ENCODE measurements around the gene RTP2.

Gene RTP2

GRCh38 chr3:187740421-187741399 lies 38.4 kb upstream of the RTP2 start:
- TF ChIP-seq, protein P1, sequence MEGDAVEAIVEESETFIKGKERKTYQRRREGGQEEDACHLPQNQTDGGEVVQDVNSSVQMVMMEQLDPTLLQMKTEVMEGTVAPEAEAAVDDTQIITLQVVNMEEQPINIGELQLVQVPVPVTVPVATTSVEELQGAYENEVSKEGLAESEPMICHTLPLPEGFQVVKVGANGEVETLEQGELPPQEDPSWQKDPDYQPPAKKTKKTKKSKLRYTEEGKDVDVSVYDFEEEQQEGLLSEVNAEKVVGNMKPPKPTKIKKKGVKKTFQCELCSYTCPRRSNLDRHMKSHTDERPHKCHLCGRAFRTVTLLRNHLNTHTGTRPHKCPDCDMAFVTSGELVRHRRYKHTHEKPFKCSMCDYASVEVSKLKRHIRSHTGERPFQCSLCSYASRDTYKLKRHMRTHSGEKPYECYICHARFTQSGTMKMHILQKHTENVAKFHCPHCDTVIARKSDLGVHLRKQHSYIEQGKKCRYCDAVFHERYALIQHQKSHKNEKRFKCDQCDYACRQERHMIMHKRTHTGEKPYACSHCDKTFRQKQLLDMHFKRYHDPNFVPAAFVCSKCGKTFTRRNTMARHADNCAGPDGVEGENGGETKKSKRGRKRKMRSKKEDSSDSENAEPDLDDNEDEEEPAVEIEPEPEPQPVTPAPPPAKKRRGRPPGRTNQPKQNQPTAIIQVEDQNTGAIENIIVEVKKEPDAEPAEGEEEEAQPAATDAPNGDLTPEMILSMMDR (IDR thresholded peaks at IDR 0.05): peak; percentile 96

- TF ChIP-seq, protein P1 (IDR thresholded peaks at IDR 0.05): peak; percentile 99
Observed at GRCh38 chr3:187739561-187740332, 37.4 kb upstream of the RTP2 start.

DNA sequence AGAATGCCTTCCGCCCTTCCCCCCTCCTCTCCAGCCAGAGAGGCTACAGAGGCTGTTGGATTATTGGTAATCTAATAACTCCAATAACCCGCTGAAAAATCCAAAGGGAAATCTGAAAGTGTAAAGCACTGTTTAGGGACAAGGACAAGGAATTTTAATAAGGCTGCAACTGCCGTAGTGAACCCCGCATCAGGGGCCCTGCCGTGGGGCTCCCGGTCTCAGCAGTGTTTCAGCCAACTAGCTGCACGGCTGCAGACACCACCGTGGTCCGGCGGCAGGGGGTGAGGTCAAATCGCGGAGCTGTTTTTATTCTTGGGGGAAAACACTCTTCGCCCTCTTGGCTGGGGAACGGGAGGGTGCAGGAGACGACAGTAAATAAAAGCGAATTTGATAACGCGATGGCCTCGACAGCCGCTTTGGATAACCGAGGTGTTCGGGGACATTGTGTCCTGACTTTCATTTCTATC lies 36.8 kb upstream of the RTP2 start:
- TF ChIP-seq, protein P1 (IDR thresholded peaks at IDR 0.05): no peak

DNA sequence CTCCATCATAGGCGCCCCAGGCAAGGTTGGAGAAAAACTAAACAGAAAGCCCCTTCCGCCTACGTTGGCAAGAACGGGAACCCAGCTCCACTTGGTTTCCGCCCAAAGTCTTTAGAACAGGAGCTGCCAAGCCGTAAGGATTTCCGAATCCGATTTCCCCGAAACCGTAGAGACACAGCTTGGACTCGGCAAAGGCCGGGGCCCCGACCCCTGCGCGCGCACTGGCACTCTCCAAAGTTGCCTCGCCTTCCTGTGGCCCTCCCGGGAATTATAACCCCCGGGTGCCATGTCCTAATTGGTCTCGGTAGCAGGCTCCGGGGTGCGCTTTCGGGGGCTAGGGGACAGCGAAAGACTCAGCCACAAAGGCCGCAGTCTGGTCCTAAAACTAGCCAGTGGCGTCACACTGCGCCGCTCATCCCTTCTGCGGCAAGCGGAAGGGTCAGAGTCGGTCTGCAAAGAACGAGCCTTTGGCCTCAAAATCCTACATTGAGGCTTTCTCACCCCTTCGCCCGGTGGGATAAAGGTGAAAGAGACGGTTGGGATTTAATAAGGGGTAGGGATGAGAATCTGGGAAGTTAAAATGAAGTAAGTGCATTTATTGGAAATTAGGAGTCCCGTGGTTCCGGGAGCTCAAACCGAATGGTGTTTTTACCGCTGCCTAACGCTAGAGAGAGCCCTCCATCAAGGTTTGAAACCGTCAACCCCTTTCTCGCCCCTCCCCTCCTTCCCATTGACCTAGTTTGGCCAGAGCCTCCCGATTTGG lies 36.2 kb upstream of the RTP2 start:
- TF ChIP-seq, protein P1 (IDR thresholded peaks at IDR 0.05): peak; percentile 82

DNA sequence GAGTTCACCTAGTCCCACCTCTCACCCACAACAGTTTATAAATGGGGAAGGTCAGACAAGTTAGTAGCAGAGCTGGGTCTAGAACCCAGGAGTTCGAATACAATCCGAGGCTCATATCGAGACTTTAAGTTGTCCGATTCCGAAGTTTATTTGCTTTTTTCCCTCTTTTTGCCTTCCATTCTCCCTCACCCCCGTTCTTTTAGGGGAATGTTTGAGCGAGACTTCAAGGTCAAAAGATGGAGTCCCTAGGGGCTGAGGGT lies 35.6 kb upstream of the RTP2 start:
- TF ChIP-seq, protein P1 (IDR thresholded peaks at IDR 0.05): no peak

- TF ChIP-seq, protein P1 (IDR thresholded peaks at IDR 0.05): no peak
Observed at GRCh38 chr3:187737368-187738070, 35.2 kb upstream of the RTP2 start.

DNA sequence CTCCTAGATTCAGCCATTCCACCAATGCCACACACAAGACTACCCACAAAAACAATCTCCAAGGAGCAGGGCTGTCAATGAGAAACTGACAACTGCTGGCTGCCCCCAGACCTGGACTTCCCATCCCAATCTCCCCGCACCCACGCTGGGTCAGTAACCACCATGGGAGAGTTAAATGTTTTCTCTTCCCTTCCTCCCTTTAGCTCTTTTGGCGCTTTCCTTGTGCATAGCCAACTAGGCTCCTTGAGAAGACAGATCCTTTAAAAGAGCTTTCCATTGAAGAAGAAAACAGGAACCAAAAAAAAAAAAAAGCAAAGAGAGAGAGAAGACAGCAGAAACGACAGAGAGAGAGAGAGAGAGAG lies 34.6 kb upstream of the RTP2 start:
- TF ChIP-seq, protein P1 (IDR thresholded peaks at IDR 0.05): no peak

Measured in LNCAP (cell line).